ENCODE measurements around the gene SELENOT.

The SELENOT gene

DNA sequence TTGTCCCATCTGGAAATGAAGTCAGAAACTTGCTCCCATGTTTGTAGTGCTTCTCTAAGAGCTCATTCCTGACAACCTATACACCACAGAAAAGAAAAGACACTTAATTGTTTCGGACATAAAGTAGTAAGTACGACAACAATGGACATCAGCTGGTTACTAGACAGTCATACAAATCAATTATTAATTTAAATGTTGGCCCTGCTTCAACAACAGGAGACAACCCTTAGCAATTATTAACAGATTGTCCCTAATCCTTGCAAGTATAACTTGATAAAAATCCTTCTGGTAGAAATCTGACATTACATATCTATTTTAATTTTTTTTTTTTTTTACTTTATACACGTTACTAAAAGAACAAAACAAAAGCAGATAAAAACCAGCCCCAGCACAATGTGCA, 70.8 kb downstream of the SELENOT start:
- FAIRE-seq = no peak

DNA sequence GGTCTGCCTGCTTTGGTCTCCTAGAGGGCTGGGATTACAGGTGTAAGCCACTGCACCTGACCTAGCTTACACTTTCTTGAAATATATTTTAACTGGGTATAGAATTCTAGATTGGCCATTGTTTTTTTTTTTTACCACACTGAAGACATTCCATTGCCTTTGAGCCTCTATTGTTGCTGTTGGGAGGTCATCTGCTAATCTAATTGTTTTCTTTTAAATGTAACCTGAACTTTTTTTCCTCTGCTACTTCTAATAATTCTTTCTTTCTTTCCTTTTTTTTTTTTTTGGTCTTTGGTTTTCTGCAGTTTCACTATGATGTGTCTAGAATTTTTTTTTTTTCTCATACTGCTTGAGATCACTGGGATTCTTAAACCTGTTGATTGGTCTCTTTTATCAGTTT, 72.5 kb downstream of the SELENOT start:
- FAIRE-seq = no peak

Measured in A204.1 (cell line).